BE2C (cell line): ENCODE results near the gene COLEC11.
A peak's percentile ranks its signal among the peaks of the same experiment; 100 is the strongest.

ENCODE experiments used
- DNase-seq: peaks from one replicate; pipeline ENCODE4 v3.0.0-alpha.2; 2020
- H3K27me3 ChIP-seq: fragments of 250-450 bp; sonication (Bioruptor Pico); 2 replicates; pipeline ENCODE4 v1.5.1; 2020; ENCODE audit warnings: mild to moderate bottlenecking
- H3K36me3 ChIP-seq: fragments of 250-450 bp; sonication (Bioruptor Pico); 2 replicates; pipeline ENCODE4 v1.5.1; 2020; ENCODE audit warnings: mild to moderate bottlenecking
- H3K4me1 ChIP-seq: fragments of 250-450 bp; sonication (Bioruptor Pico); 2 replicates; pipeline ENCODE4 v1.5.1; 2020
- H3K4me3 ChIP-seq: 2 replicates; pipeline ENCODE4 v1.5.1; 2011; ENCODE audit warnings: low read depth, low read length
- H3K9me3 ChIP-seq: fragments of 250-450 bp; sonication (Bioruptor Pico); 2 replicates; pipeline ENCODE4 v1.5.1; 2020
- CTCF ChIP-seq: IDR thresholded peaks from 2 replicates; pipeline ENCODE4 v1.5.1; 2012; ENCODE audit warnings: mild to moderate bottlenecking, low read depth, low read length

COLEC11 gene

DNA sequence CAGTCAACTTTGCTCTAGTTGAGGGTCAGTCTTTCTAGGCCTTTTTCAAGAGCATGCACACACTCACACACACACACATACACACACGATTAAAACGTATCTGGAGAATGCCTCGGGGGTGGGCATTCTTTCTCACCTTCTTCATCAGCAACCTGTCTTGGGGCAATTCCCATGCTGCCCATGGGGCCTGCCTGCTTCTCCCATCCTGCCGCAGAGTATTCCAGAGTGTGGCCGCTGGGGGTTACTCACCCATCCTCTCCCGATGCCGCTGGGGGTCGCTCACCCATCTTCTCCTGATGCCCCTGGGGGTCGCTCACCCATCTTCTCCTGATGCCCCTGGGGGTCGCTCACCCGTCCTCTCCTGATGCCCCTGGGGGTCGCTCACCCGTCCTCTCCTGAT is 52.3 kb downstream of the COLEC11 start:
- Histone ChIP-seq H3K27me3 (no peaks in the 10 kb centered on the region), H3K4me1 (peaks cover 13% of the 10 kb centered on the region), H3K4me3 (no peak overlapping the region), H3K9me3 (no peaks in the 10 kb centered on the region), H3K36me3 (peaks cover 38% of the 10 kb centered on the region)
- no peak for TF ChIP-seq CTCF
- no peak for DNase-seq

DNA sequence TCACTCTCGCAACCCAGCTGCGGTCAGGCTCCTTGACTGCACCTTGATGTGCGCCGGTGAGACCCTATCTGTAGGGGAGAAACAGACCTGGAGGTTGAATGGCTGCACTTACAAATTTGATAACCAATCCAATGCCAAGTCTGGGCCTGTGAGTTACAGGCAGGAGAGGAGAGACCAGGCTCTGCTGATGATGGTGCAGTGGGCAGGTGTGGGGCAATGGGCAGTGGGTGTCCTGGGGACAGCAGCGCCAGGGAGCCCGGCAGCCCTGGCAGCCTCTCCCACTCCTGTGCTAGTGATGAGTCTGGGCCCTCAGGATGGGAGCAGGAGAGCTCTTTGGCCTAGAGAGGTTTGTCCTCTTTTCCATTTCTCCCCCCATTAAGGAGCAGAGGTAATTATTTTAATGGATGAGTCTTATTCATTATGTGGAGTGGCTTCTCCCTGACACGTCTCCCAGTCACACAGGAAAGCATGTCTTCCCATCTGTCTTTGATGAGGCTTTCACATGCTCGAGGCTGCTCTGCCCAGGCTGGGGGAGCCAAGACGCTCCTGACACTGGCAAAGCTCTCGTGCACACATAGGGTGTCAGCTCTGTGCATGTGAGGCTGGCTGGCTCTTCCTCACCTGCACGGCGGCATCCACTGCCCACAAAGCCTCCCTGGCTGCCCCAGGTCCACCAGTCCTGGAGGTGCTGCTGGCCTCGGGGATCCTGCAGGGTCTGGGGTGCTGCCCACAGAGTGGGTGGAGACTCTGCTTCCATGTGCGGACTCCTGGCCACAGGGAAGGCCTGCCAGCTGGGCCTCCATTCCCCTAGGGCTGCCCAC is 53.1 kb downstream of the COLEC11 start:
- Histone ChIP-seq H3K9me3 (no peaks in the 10 kb centered on the region), H3K36me3 (peaks cover 34% of the 10 kb centered on the region), H3K4me1 (peaks cover 16% of the 10 kb centered on the region), H3K27me3 (no peaks in the 10 kb centered on the region), H3K4me3 (no peak overlapping the region)
- DNase-seq, result no peak
- TF ChIP-seq CTCF, result no peak

GRCh38 chr2:3648652-3649177 is 53.8 kb downstream of the COLEC11 start:
- TF ChIP-seq CTCF, result no peak

GRCh38 chr2:3649581-3649980 is 54.7 kb downstream of the COLEC11 start:
- TF ChIP-seq CTCF, result no peak
- peaks cover 21% of the 10 kb centered on the region for H3K36me3 ChIP-seq

More at GRCh38 chr2:3648652-3649177, 53.8 kb downstream of the COLEC11 start:
- Histone ChIP-seq H3K27me3 (no peaks in the 10 kb centered on the region), H3K4me3 (no peak overlapping the region), H3K36me3 (peaks cover 30% of the 10 kb centered on the region), H3K9me3 (no peaks in the 10 kb centered on the region), H3K4me1 (peaks cover 16% of the 10 kb centered on the region)
- DNase-seq, result no peak

GRCh38 chr2:3650140-3650920 is 55.4 kb downstream of the COLEC11 start:
- peak; percentile 32 for DNase-seq
- Histone ChIP-seq H3K27me3 (no peaks in the 10 kb centered on the region), H3K4me3 (no peak overlapping the region), H3K4me1 (peaks cover 16% of the 10 kb centered on the region), H3K36me3 (peaks cover 14% of the 10 kb centered on the region), H3K9me3 (no peaks in the 10 kb centered on the region)
- TF ChIP-seq CTCF, result peak; percentile 18; the same call in 1 of the 2 replicates

More at GRCh38 chr2:3649581-3649980, 54.7 kb downstream of the COLEC11 start:
- H3K4me1 ChIP-seq, result peaks cover 16% of the 10 kb centered on the region
- no peaks in the 10 kb centered on the region for H3K27me3 ChIP-seq
- H3K4me3 ChIP-seq, result no peak overlapping the region
- no peaks in the 10 kb centered on the region for H3K9me3 ChIP-seq
- no peak for DNase-seq
